Astrocyte of the cerebellum (primary cell): ENCODE results near the gene ZNF534.

Experiments used
- DNase-seq: peaks from one replicate; pipeline ENCODE4 v3.0.0-alpha.2; 2011; ENCODE audit warnings: low read depth
- H3K4me3 ChIP-seq: 2 replicates; pipeline ENCODE4 v1.5.1; 2011; ENCODE audit warnings: mild to moderate bottlenecking, low read depth, low read length, moderate library complexity
- CTCF ChIP-seq: IDR thresholded peaks from 2 replicates; pipeline ENCODE4 v1.5.1; 2012; ENCODE audit warnings: low read length, low read depth, moderate library complexity, mild to moderate bottlenecking; ENCODE audit errors: missing control alignments
- in situ Hi-C: cut with HindIII; loops from 2 replicates; pipeline ENCODE4 v1.10.0; 2017; ENCODE audit warnings: low sequenced_read_pairs

ZNF534 gene

GRCh38 chr19:52428937-52429336 is at the start of gene ZNF534:
TSS of gene ZNF534 (plus strand) at chr19:52429148. CDS start at chr19:52431475, 2,327 bp downstream.
- no peak within 1 kb of the TSS for H3K4me3 ChIP-seq
- in situ Hi-C loops: no loop called here
- no peak for TF ChIP-seq CTCF

DNA sequence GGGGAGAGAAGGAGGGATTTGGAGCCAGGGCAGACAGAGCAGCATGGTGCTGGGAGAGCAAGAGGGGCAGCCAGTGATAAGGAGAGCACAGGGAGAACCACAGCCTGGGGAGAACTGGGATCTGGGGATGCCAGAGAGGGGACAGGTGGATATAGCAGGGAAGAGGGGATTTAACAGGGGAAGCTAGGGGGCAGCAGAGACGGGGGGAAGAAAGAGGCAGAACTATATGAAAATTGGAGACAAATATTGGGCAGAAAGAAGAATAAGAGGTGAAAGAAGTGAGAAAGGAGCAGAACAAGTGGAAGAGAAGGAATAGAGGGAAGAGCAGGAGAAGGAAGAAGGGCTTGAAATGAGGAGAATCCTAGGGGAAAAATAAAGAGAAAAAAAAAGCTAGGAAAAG is 37.8 kb upstream of the ZNF534 start:
- no peak for TF ChIP-seq CTCF
- no peak overlapping the region for H3K4me3 ChIP-seq
- no peak for DNase-seq
- in situ Hi-C loops: no loop called here

More at GRCh38 chr19:52428937-52429336, at the start of gene ZNF534:
- no peak for DNase-seq

GRCh38 chr19:52397310-52398080 is 31.5 kb upstream of the ZNF534 start, which contains the start of gene ZNF528:
TSS of gene ZNF528 (plus strand) at chr19:52397849. CDS start at chr19:52402014, 4,165 bp downstream.
- peak; percentile 77 for DNase-seq
- no peak for TF ChIP-seq CTCF
- H3K4me3 ChIP-seq: peak within 1 kb of the TSS; percentile 84
- in situ Hi-C loops: no loop called here

DNA sequence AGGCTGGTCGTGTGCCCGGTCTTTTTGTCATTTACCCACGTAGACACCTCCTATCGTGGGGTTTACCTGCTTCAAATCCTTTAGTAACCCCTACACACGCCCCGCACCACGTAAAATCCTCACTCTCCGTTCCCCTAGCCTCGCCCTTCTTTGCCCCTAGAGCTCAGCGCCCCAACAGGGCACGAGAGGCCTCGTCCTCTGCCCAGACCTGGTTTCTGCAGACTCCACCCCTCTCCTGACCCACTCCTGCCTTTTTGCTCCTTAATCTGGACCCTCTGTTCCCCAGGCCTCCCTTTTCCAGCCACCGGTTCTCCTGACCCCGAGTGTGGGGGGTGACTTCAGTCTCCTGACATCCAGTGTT is 30.9 kb upstream of the ZNF534 start:
- in situ Hi-C loops: no loop called here
- DNase-seq: no peak
- TF ChIP-seq CTCF: no peak
- H3K4me3 ChIP-seq: peak overlapping the region; percentile 84

- no peak overlapping the region for H3K4me3 ChIP-seq
- no peak for TF ChIP-seq CTCF
- in situ Hi-C loops: no loop called here
- no peak for DNase-seq
Measured at GRCh38 chr19:52410276-52410675, 18.7 kb upstream of the ZNF534 start.

GRCh38 chr19:52415711-52416110 is 13.2 kb upstream of the ZNF534 start:
- no peak for DNase-seq
- H3K4me3 ChIP-seq: no peak overlapping the region
- in situ Hi-C loops: no loop called here
- no peak for TF ChIP-seq CTCF
